ENCODE data around the gene TES. TPM values are rescaled to one million over a fixed set of nuclear protein-coding genes. Genes with fewer than 3 reads are reported as not detected.

Gene TES
- total and polyA plus RNA-seq, 2 of the 13 experiments (the other 11 are each of a cell fraction or from before 2014, with no cell fraction given): 21.6 to 23.0 TPM

DNA sequence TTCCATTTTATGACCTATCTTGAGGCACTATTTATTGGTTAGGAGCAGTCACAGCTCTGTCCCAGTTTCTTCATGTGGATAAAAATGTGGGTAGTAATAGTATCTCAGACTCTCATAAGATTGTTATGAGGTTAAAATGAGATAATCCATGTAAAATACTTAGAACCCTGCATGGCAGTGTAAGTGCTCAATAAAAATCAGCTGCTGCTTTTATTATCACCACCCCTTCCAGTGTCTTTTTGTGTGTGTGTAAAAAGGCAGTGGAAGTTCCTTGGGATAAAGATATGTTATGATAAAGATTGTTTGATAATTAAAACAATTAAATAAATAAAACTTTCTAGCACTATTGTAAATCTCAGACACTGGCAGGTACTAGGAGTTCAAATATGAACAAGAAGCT is 15.5 kb downstream of the TES start:
- no peak overlapping the region for H3K9ac ChIP-seq (ENCODE audit: insufficient read depth, low read depth, low read length)
- H3K9me3 ChIP-seq (ENCODE audit: low read length): no peaks in the 10 kb centered on the region
- H3K4me2 ChIP-seq (ENCODE audit: low read depth, low read length): no peak overlapping the region
- no peaks in the 10 kb centered on the region for H4K20me1 ChIP-seq (ENCODE audit: insufficient read depth, low read length)
- H3K79me2 ChIP-seq (ENCODE audit: insufficient read depth, low read length): peaks cover 4% of the 10 kb centered on the region
- ATAC-seq: no peak
- ChIA-PET POLR2A (no interaction called here), CTCF (ENCODE audit: low intra/inter-chr PET ratio, low total read pairs) (no interaction called here)
- peaks cover 10% of the 10 kb centered on the region; the same call in 1 of the 2 replicates for H3K4me1 ChIP-seq (ENCODE audit: insufficient read depth, low read length)
- H3K27me3 ChIP-seq (ENCODE audit: control insufficient read depth in 1 of 2, insufficient read depth in 2 of 2, low read length in 2 of 2): no peaks in the 10 kb centered on the region
- no TSS peak for BruUV-seq (replicated peaks)
- in situ Hi-C loops (cut with HindIII; ENCODE audit: extremely low pct_ligation_motif_present, low pct_unique_long_range_greater_than_20kb) (no loop called here), intact Hi-C loops (cut with micrococcal nuclease; ENCODE audit: unreplicated experiment) (no loop called here)
- no peak overlapping the region for H3K27ac ChIP-seq (ENCODE audit: extremely low read length, insufficient read depth, low read length)
- DNase-seq (ENCODE audit: low spot score): no peak
- FAIRE-seq: no peak
- TF ChIP-seq, protein P1, sequence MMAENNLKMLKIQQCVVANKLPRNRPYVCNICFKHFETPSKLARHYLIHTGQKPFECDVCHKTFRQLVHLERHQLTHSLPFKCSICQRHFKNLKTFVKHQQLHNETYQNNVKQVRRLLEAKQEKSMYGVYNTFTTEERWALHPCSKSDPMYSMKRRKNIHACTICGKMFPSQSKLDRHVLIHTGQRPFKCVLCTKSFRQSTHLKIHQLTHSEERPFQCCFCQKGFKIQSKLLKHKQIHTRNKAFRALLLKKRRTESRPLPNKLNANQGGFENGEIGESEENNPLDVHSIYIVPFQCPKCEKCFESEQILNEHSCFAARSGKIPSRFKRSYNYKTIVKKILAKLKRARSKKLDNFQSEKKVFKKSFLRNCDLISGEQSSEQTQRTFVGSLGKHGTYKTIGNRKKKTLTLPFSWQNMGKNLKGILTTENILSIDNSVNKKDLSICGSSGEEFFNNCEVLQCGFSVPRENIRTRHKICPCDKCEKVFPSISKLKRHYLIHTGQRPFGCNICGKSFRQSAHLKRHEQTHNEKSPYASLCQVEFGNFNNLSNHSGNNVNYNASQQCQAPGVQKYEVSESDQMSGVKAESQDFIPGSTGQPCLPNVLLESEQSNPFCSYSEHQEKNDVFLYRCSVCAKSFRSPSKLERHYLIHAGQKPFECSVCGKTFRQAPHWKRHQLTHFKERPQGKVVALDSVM (CRISPR knock-in tag; IDR thresholded peaks at IDR 0.05): no peak
- TF ChIP-seq SALL2 (CRISPR knock-in tag; IDR thresholded peaks at IDR 0.05) (no peak), TARDBP (CRISPR knock-in tag; IDR thresholded peaks at IDR 0.05) (no peak), SP1 (IDR thresholded peaks at IDR 0.05) (no peak), SP1 (CRISPR knock-in tag; IDR thresholded peaks at IDR 0.05) (no peak), CBX5 (CRISPR knock-in tag; IDR thresholded peaks at IDR 0.05; ENCODE audit: borderline replicate concordance) (no peak), ZNF709 (CRISPR knock-in tag; IDR thresholded peaks at IDR 0.05) (no peak), ZNF263 (CRISPR knock-in tag; IDR thresholded peaks at IDR 0.05) (no peak), SMAD1 (CRISPR knock-in tag; IDR thresholded peaks at IDR 0.05; ENCODE audit: borderline replicate concordance, low read depth) (no peak), CBFB (CRISPR knock-in tag; IDR thresholded peaks at IDR 0.05) (no peak), ZNF24 (IDR thresholded peaks at IDR 0.05) (no peak), ZMYM4 (CRISPR knock-in tag; IDR thresholded peaks at IDR 0.05) (no peak), HOXA5 (CRISPR knock-in tag; IDR thresholded peaks at IDR 0.05) (no peak), ZNF614 (CRISPR knock-in tag; IDR thresholded peaks at IDR 0.05; ENCODE audit: borderline replicate concordance) (no peak), ZFP36 (IDR thresholded peaks at IDR 0.05; ENCODE audit: borderline replicate concordance, low read depth, low read length, partially characterized antibody) (no peak), EZH2 (conservative IDR thresholded peaks at IDR 0.05; ENCODE audit: low read depth, low read length) (no peak), ZNF556 (CRISPR knock-in tag; IDR thresholded peaks at IDR 0.05; ENCODE audit: borderline replicate concordance) (no peak)
- TF ChIP-seq, protein P2, sequence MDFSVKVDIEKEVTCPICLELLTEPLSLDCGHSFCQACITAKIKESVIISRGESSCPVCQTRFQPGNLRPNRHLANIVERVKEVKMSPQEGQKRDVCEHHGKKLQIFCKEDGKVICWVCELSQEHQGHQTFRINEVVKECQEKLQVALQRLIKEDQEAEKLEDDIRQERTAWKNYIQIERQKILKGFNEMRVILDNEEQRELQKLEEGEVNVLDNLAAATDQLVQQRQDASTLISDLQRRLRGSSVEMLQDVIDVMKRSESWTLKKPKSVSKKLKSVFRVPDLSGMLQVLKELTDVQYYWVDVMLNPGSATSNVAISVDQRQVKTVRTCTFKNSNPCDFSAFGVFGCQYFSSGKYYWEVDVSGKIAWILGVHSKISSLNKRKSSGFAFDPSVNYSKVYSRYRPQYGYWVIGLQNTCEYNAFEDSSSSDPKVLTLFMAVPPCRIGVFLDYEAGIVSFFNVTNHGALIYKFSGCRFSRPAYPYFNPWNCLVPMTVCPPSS (IDR thresholded peaks at IDR 0.05): no peak
- TF ChIP-seq, protein P3, sequence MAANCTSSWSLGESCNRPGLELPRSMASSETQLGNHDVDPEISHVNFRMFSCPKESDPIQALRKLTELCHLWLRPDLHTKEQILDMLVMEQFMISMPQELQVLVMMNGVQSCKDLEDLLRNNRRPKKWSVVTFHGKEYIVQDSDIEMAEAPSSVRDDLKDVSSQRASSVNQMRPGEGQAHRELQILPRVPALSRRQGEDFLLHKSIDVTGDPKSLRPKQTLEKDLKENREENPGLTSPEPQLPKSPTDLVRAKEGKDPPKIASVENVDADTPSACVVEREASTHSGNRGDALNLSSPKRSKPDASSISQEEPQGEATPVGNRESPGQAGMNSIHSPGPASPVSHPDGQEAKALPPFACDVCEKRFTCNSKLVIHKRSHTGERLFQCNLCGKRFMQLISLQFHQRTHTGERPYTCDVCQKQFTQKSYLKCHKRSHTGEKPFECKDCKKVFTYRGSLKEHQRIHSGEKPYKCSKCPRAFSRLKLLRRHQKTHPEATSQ (CRISPR knock-in tag; IDR thresholded peaks at IDR 0.05; ENCODE audit: borderline replicate concordance): no peak
- H3K4me3 ChIP-seq (replicated peaks in 1 of 3; ENCODE audit: insufficient read depth in 1 of 3, low read depth in 2 of 3, low read length in 3 of 3): no peak overlapping the region
- no peak overlapping the region for H2AFZ ChIP-seq (ENCODE audit: low read length)
- H3K36me3 ChIP-seq (replicated peaks in 1 of 2; ENCODE audit: control insufficient read depth in 1 of 2, insufficient read depth in 2 of 2, low read length in 2 of 2): no peaks in the 10 kb centered on the region

All from HepG2 (cell line).